AG04450 (cell line): ENCODE measurements around the gene MALSU1. TPM values are rescaled to one million over a fixed set of nuclear protein-coding genes. Genes with fewer than 3 reads are reported as not detected.

Source experiments
- CTCF ChIA-PET: fragments of 300-600, 350-600 bp; formaldehyde crosslinking; extraction: SDS; loops from one replicate; lab custom pipeline; 2022; ENCODE audit warnings: antibody characterized with exemption, inconsistent platforms; lab: Charles Lee
- POLR2A ChIA-PET: fragments of 350-600 bp; formaldehyde crosslinking; extraction: SDS; loops from one replicate; lab custom pipeline; 2021; ENCODE audit warnings: antibody characterized with exemption, inconsistent platforms; lab: Yijun Ruan, JAX
- DNase-seq: peaks from one replicate; pipeline ENCODE4 v3.0.0-alpha.2; 2011; ENCODE audit warnings: low read depth, low spot score
- H3K27ac ChIP-seq: one replicate; pipeline ENCODE4 v1.5.1; 2012; ENCODE audit warnings: low read depth, low read length, control low read depth
- H3K27me3 ChIP-seq: one replicate; pipeline ENCODE4 v1.6.0; 2012; ENCODE audit warnings: low read length; ENCODE audit not compliant: control insufficient read depth, insufficient read depth
- H3K4me3 ChIP-seq: 2 replicates; pipeline ENCODE4 v1.5.1; 2011; ENCODE audit warnings: mild to moderate bottlenecking, low read depth, low read length, control low read depth
- H3K9me3 ChIP-seq: 2 replicates; pipeline ENCODE4 v1.5.1; 2012; ENCODE audit warnings: low read length; ENCODE audit not compliant: control insufficient read depth, insufficient read depth
- polyA plus RNA-seq: library from polyadenylated mRNA; depleted of rRNA; stranded (reverse); fragments of >200 nt; gene quantifications from 2 replicates; pipeline ENCODE4 v1.2.3, GENCODE V29; 2011; rRNA removed
- TF ChIP-seq, protein P1 (sequence below): IDR thresholded peaks from 2 replicates; pipeline ENCODE4 v1.5.1; 2011; ENCODE audit warnings: low read depth, low read length, control low read depth, inconsistent platforms

The MALSU1 gene
- polyA plus RNA-seq, 1 experiment = 82.2 TPM

DNA sequence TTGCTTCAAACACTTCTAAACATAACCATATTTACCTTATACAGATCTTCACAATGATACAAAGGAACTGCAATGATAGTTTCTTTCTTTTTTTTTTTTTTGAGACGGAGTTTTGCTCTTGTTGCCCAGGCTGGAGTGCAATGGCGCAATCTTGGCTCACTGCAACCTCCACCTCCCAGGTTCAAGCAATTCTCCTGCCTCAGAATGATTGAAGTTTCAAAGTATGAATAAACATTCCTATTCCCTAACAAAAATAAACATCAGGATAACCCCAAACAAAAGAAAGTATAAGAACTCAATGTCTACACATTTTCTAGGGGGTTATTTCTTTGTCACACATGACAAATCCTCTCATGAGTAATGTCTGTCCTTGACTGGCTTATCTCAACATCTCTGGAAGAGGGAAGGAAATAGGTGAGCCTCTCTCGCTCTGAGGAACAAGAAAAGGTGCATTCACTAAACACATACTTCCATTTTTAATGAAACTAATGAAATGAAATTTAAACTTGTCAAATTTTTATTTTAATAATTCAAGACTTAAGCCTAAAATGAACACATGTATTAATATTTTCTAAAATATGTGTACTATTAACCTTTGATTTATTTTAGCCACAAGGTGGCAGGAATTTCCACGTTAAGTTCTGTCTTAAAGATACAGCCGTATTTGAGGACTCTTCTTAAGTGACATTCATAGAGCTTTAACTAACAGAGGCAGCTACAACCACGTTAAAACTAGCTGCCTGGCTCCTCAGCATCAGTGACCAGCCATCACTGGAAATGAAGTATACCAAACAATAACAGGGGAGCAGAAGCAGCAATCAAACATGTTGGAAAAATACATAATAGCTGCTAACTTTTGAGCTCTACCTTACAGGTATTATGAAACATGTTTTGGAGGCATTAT lies 58.3 kb downstream of the MALSU1 start:
- Histone ChIP-seq H3K9me3 (no peaks in the 10 kb centered on the region), H3K4me3 (no peak overlapping the region), H3K27me3 (no peaks in the 10 kb centered on the region), H3K27ac (no peak overlapping the region)
- TF ChIP-seq, protein P1, sequence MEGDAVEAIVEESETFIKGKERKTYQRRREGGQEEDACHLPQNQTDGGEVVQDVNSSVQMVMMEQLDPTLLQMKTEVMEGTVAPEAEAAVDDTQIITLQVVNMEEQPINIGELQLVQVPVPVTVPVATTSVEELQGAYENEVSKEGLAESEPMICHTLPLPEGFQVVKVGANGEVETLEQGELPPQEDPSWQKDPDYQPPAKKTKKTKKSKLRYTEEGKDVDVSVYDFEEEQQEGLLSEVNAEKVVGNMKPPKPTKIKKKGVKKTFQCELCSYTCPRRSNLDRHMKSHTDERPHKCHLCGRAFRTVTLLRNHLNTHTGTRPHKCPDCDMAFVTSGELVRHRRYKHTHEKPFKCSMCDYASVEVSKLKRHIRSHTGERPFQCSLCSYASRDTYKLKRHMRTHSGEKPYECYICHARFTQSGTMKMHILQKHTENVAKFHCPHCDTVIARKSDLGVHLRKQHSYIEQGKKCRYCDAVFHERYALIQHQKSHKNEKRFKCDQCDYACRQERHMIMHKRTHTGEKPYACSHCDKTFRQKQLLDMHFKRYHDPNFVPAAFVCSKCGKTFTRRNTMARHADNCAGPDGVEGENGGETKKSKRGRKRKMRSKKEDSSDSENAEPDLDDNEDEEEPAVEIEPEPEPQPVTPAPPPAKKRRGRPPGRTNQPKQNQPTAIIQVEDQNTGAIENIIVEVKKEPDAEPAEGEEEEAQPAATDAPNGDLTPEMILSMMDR = peak; percentile 19
- POLR2A ChIA-PET = interaction anchor here (0.9 kb wide), 1 partner anchor 23 kb away, joined by 3 read pairs; no protein-coding TSS in a partner anchor
- CTCF ChIA-PET = interaction anchor here (0.6 to 1.7 kb wide), 15 partner anchors 8 to 212 kb away, joined by 3 to 8 read pairs (median 4); no protein-coding TSS in a partner anchor
- no peak for DNase-seq

DNA sequence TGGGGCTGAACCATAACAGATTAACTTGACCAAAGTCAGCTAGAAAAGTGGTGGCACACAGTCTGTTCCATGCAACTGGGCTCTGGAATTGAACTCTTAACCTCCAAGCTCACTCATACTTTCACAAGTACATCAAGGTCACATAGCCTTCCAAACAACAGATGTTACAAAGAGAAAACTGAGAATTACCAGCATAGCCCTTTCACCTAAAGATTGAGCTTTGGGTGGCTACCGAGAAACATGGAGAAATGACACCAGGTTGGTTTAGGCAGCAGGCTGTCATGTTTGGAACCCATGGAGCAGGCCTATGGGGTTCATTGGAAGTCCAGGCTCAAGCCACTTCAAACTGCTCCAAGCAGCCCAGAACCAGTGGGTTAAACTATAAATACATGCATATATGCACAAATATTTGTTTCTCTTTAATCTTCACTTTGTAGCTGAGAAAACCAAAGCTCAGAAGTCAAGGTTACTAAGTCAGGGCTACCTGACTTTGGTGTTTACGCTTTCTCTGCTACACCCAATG lies 59.1 kb downstream of the MALSU1 start:
- TF ChIP-seq, protein P1 = no peak
- no peak for DNase-seq
- Histone ChIP-seq H3K4me3 (no peak overlapping the region), H3K27me3 (no peaks in the 10 kb centered on the region), H3K9me3 (no peaks in the 10 kb centered on the region), H3K27ac (peak overlapping the region; percentile 13)
- ChIA-PET CTCF (interaction anchor here (0.6 to 1.7 kb wide), 16 partner anchors 8 to 211 kb away, joined by 3 to 8 read pairs (median 4); no protein-coding TSS in a partner anchor), POLR2A (interaction anchor here (0.9 kb wide), 1 partner anchor 24 kb away, joined by 3 read pairs; no protein-coding TSS in a partner anchor)

Other genes with a start within 250 kb of the MALSU1 start
- 39.6 and 53.7 TPM in 2 replicates for gene KLHL7, start 193.6 kb upstream of the MALSU1 start, polyA plus RNA-seq
- 17.4 and 19.7 TPM in 2 replicates for gene NUP42, start 117.3 kb upstream of the MALSU1 start, polyA plus RNA-seq
- gene GPNMB, start 52.6 kb upstream of the MALSU1 start, polyA plus RNA-seq = 4.5 and 6.8 TPM in 2 replicates
- 78.5 and 98.2 TPM in 2 replicates for gene IGF2BP3, start 171.2 kb downstream of the MALSU1 start, polyA plus RNA-seq
- 64.6 and 78.8 TPM in 2 replicates for gene TRA2A, start 232.6 kb downstream of the MALSU1 start, polyA plus RNA-seq